Keratinocyte (primary cell): Measurements from ENCODE around the gene EPHA6. TPM values are rescaled to one million over a fixed set of nuclear protein-coding genes. Genes with fewer than 3 reads are reported as not detected.
"Not testable (repeated sequence)": the region's sequence is repeated elsewhere in the genome, so short reads cannot be mapped to it uniquely, and the experiment has no call there.

ENCODE experiments used
- DNase-seq: peaks from one replicate; pipeline ENCODE4 v3.0.0-alpha.2; 2011; ENCODE audit warnings: low read depth, missing footprints, low spot score
- FAIRE-seq: peaks from 2 replicates; lab custom pipeline; 2011; peaks lifted over from hg19 to GRCh38; lab: Jason Lieb, UNC
- H2AFZ ChIP-seq: 2 replicates; pipeline ENCODE4 v1.6.0; 2012; ENCODE audit warnings: low read length, control low read depth, inconsistent platforms; ENCODE audit not compliant: control insufficient read depth
- H3K27ac ChIP-seq: 2 replicates; pipeline ENCODE4 v1.5.1; 2011; ENCODE audit warnings: low read length; ENCODE audit not compliant: control insufficient read depth, insufficient read depth
- H3K27me3 ChIP-seq: 3 replicates; pipeline ENCODE4 v1.6.0; 2011; ENCODE audit warnings: low read length; ENCODE audit not compliant: control insufficient read depth, insufficient read depth; ENCODE audit errors: extremely low read depth
- H3K36me3 ChIP-seq, 2 experiments: 2 replicates in 1 of 2; 3 replicates in 1 of 2; pipeline ENCODE4 v1.5.1; 2011; ENCODE audit warnings: low read length in 2 of 2, mild to moderate bottlenecking in 1 of 2; ENCODE audit not compliant: control insufficient read depth in 2 of 2, insufficient read depth in 2 of 2; ENCODE audit errors: extremely low read depth in 1 of 2
- H3K4me1 ChIP-seq: 3 replicates; pipeline ENCODE4 v1.5.1; 2011; ENCODE audit warnings: low read length; ENCODE audit not compliant: control insufficient read depth, insufficient read depth; ENCODE audit errors: extremely low read depth
- H3K4me2 ChIP-seq: 3 replicates; pipeline ENCODE4 v1.6.0; 2011; ENCODE audit warnings: low read depth, low read length; ENCODE audit not compliant: control insufficient read depth, insufficient read depth; ENCODE audit errors: extremely low read depth
- H3K4me3 ChIP-seq, 3 experiments: fragments of 200-600 bp in 1 of 3; sonication (generic) in 1 of 3; 2 replicates in 2 of 3; 3 replicates in 1 of 3; pipeline ENCODE4 v1.5.1; 2011 to 2016; ENCODE audit warnings: low read length in 3 of 3, mild to moderate bottlenecking in 3 of 3, control low read depth in 2 of 3, inconsistent platforms in 1 of 3, low read depth in 1 of 3, mixed read lengths in 1 of 3, mixed run types in 1 of 3, moderate library complexity in 1 of 3; ENCODE audit not compliant: control insufficient read depth in 2 of 3, insufficient read depth in 2 of 3; ENCODE audit errors: extremely low read depth in 1 of 3
- H3K79me2 ChIP-seq: 2 replicates; pipeline ENCODE4 v1.6.0; 2012; ENCODE audit warnings: low read length; ENCODE audit not compliant: control insufficient read depth, insufficient read depth
- H3K9ac ChIP-seq: 3 replicates; pipeline ENCODE4 v1.6.0; 2011; ENCODE audit warnings: low read length; ENCODE audit not compliant: control insufficient read depth, insufficient read depth; ENCODE audit errors: extremely low read depth
- H3K9me1 ChIP-seq: 3 replicates; pipeline ENCODE4 v1.6.0; 2011; ENCODE audit warnings: low read length; ENCODE audit not compliant: control insufficient read depth, insufficient read depth; ENCODE audit errors: extremely low read depth
- H3K9me3 ChIP-seq: 2 replicates; pipeline ENCODE4 v1.5.1; 2012; ENCODE audit warnings: low read depth, low read length; ENCODE audit not compliant: control insufficient read depth
- H4K20me1 ChIP-seq: 3 replicates; pipeline ENCODE4 v1.6.0; 2011; ENCODE audit warnings: low read length; ENCODE audit not compliant: control insufficient read depth, insufficient read depth; ENCODE audit errors: extremely low read depth
- CTCF ChIP-seq, 3 experiments: IDR thresholded peaks in 1 of 3; conservative IDR thresholded peaks in 1 of 3; optimal IDR thresholded peaks in 1 of 3; 2 replicates in 2 of 3; 3 replicates in 1 of 3; pipeline versions ENCODE3 to v1.5.1; 2011; ENCODE audit warnings: low read length in 3 of 3, mild to moderate bottlenecking in 3 of 3, moderate library complexity in 2 of 3, control low read depth in 1 of 3, inconsistent platforms in 1 of 3; ENCODE audit not compliant: insufficient read depth in 2 of 3; ENCODE audit errors: extremely low read depth in 1 of 3
- EZH2 ChIP-seq: IDR thresholded peaks from one replicate; pipeline ENCODE4 v1.6.1; 2012; ENCODE audit warnings: inconsistent platforms, mild to moderate bottlenecking, low read length, moderate library complexity
- dilution Hi-C: fragments of 300-500 bp; cut with MboI; formaldehyde crosslinking; loops from one replicate; pipeline ENCODE4 v1.7.0; 2020; ENCODE audit warnings: low sequenced_read_pairs; ENCODE audit not compliant: extremely low pct_ligation_motif_present
- polyA plus RNA-seq, 5 experiments: library from polyadenylated mRNA; depleted of rRNA in 3 of 5; stranded (reverse) in 3 of 5; stranded (forward) in 1 of 5; unstranded in 1 of 5; fragments of >200 nt; gene quantifications; 1 replicate in 1 of 5; 2 replicates in 3 of 5; 3 replicates in 1 of 5; pipeline versions ENCODE4 v1.2.1 to v1.2.3, GENCODE V29; 2011 to 2012; ENCODE audit warnings: missing spikeins in 2 of 5, low read depth in 1 of 5, low replicate concordance in 1 of 5

The EPHA6 gene
- polyA plus RNA-seq, 1 donor (not counting 4 experiments of a cell fraction or from before 2014, with no cell fraction given): not detected

GRCh38 chr3:97479740-97480139 is 665.3 kb downstream of the EPHA6 start:
- Histone ChIP-seq H3K9ac (no peak overlapping the region), H3K9me3 (no peaks in the 10 kb centered on the region), H3K79me2 (no peaks in the 10 kb centered on the region), H3K9me1 (no peaks in the 10 kb centered on the region), H3K27me3 (no peaks in the 10 kb centered on the region), H3K4me2 (no peak overlapping the region), H3K36me3 (no peaks in the 10 kb centered on the region), H4K20me1 (no peaks in the 10 kb centered on the region), H3K4me3 (no peak overlapping the region), H2AFZ (no peak overlapping the region), H3K27ac (no peak overlapping the region), H3K4me1 (no peaks in the 10 kb centered on the region)
- dilution Hi-C loops: no loop called here
- FAIRE-seq: no peak
- DNase-seq: no peak
- no peak for TF ChIP-seq CTCF (optimal IDR thresholded peaks at IDR 0.05 in 1 of 3, IDR thresholded peaks at IDR 0.05 in 1 of 3, conservative IDR thresholded peaks at IDR 0.05 in 1 of 3; ENCODE audit: extremely low read depth in 1 of 3, insufficient read depth in 2 of 3, low read length in 3 of 3)
- no peak for TF ChIP-seq EZH2

- H3K36me3 ChIP-seq, H3K9me1 ChIP-seq, H2AFZ ChIP-seq, H3K9ac ChIP-seq, FAIRE-seq, H3K27me3 ChIP-seq, DNase-seq, H3K79me2 ChIP-seq, H3K4me1 ChIP-seq, H3K4me3 ChIP-seq, H4K20me1 ChIP-seq, dilution Hi-C loops, H3K4me2 ChIP-seq, H3K27ac ChIP-seq, H3K9me3 ChIP-seq: not testable (repeated sequence)
Observed at GRCh38 chr3:97480696-97481289, 666.4 kb downstream of the EPHA6 start.

- Histone ChIP-seq H2AFZ (no peak overlapping the region), H3K4me3 (no peak overlapping the region), H3K36me3 (no peaks in the 10 kb centered on the region), H3K9me3 (no peaks in the 10 kb centered on the region), H3K4me1 (no peaks in the 10 kb centered on the region), H3K9me1 (no peaks in the 10 kb centered on the region), H3K27ac (no peak overlapping the region), H3K27me3 (no peaks in the 10 kb centered on the region), H4K20me1 (no peaks in the 10 kb centered on the region), H3K79me2 (no peaks in the 10 kb centered on the region), H3K4me2 (no peak overlapping the region), H3K9ac (no peak overlapping the region)
- no peak for DNase-seq
- dilution Hi-C loops: no loop called here
- TF ChIP-seq CTCF (optimal IDR thresholded peaks at IDR 0.05 in 1 of 3, IDR thresholded peaks at IDR 0.05 in 1 of 3, conservative IDR thresholded peaks at IDR 0.05 in 1 of 3; ENCODE audit: extremely low read depth in 1 of 3, insufficient read depth in 2 of 3, low read length in 3 of 3): no peak
- TF ChIP-seq EZH2: no peak
- no peak for FAIRE-seq
Observed at GRCh38 chr3:97481416-97481815, 667.0 kb downstream of the EPHA6 start.
